GM12878 (cell line): ENCODE measurements around the gene TAGLN3. TPM values are rescaled to one million over a fixed set of nuclear protein-coding genes. Genes with fewer than 3 reads are reported as not detected.

Experiments used
- ATAC-seq: fragments of 200-7000 bp; cut with Tn5 transposase; 3 replicates; pipeline ENCODE4 v1.9.1; 2020; ENCODE audit warnings: mild to moderate bottlenecking, moderate library complexity
- BruUV-seq: library from RNA; stranded (reverse); fragments of 400-500 nt; replicated peaks from 2 replicates; lab custom pipeline; 2021; lab: Mats Ljungman, UMichigan
- CTCF ChIA-PET: fragments of 300-600 bp; sonication (Branson Sonifier 250); formaldehyde crosslinking; extraction: SDS; loops from one replicate; lab custom pipeline; 2021; ENCODE audit warnings: inconsistent platforms; lab: Yijun Ruan, JAX
- POLR2A ChIA-PET: fragments of 350-600 bp; formaldehyde crosslinking; extraction: SDS; loops from one replicate; lab custom pipeline; 2021; ENCODE audit warnings: inconsistent platforms; lab: Charles Lee
- RAD21 ChIA-PET: fragments of 300-600 bp; sonication (Branson Sonifier 250); formaldehyde crosslinking; loops from one replicate; lab custom pipeline; 2023; ENCODE audit warnings: antibody characterized with exemption; ENCODE audit not compliant: unreplicated experiment; lab: Charles Lee
- SMC1A ChIA-PET: fragments of 300-600 bp; sonication (Branson Sonifier 250); formaldehyde crosslinking; loops from one replicate; lab custom pipeline; 2023; ENCODE audit not compliant: unreplicated experiment, uncharacterized antibody; lab: Charles Lee
- DNase-seq: peaks from one replicate; pipeline ENCODE4 v3.0.0-alpha.2; 2011; ENCODE audit warnings: low read depth, low spot score
- FAIRE-seq: peaks from 3 replicates; lab custom pipeline; 2011; peaks lifted over from hg19 to GRCh38; lab: Jason Lieb, UNC
- H2AFZ ChIP-seq: 2 replicates; pipeline ENCODE4 v1.6.0; 2011; ENCODE audit warnings: low read depth, low read length, control low read depth; ENCODE audit not compliant: control insufficient read depth
- H3K27ac ChIP-seq: 2 replicates; pipeline ENCODE4 v1.5.1; 2011; ENCODE audit warnings: control low read depth; ENCODE audit not compliant: control insufficient read depth, insufficient read depth
- H3K27me3 ChIP-seq, 2 experiments: replicated peaks in 1 of 2; 2 replicates each; pipeline versions ENCODE4 v1.6.0 to v1.6.1; 2011; ENCODE audit warnings: low read length in 1 of 2; ENCODE audit not compliant: control insufficient read depth in 2 of 2, insufficient read depth in 2 of 2
- H3K36me3 ChIP-seq, 2 experiments: 2 replicates each; pipeline ENCODE4 v1.5.1; 2011; ENCODE audit warnings: low read length in 1 of 2; ENCODE audit not compliant: control insufficient read depth in 2 of 2, insufficient read depth in 2 of 2
- H3K4me1 ChIP-seq: 2 replicates; pipeline ENCODE4 v1.6.1; 2011; ENCODE audit warnings: mild to moderate bottlenecking, low read length, moderate library complexity, mixed read lengths; ENCODE audit not compliant: control insufficient read depth, insufficient read depth
- H3K4me2 ChIP-seq: 2 replicates; pipeline ENCODE4 v1.6.0; 2011; ENCODE audit warnings: control low read depth; ENCODE audit not compliant: control insufficient read depth, insufficient read depth
- H3K4me3 ChIP-seq: fragments of 200-600 bp; sonication (generic); 2 replicates; pipeline ENCODE4 v1.5.1; 2016
- H3K79me2 ChIP-seq: 2 replicates; pipeline ENCODE4 v1.6.0; 2011; ENCODE audit warnings: low read length; ENCODE audit not compliant: control insufficient read depth, insufficient read depth
- H3K9ac ChIP-seq: 2 replicates; pipeline ENCODE4 v1.8.0; 2011; ENCODE audit warnings: low read length, control low read depth, mixed read lengths; ENCODE audit not compliant: control insufficient read depth, insufficient read depth
- H3K9me3 ChIP-seq: replicated peaks from 3 replicates; pipeline ENCODE4 v1.5.1; 2011; ENCODE audit warnings: mild to moderate bottlenecking, low read length; ENCODE audit not compliant: control insufficient read depth, insufficient read depth
- H4K20me1 ChIP-seq: 2 replicates; pipeline ENCODE4 v1.6.0; 2011; ENCODE audit not compliant: control insufficient read depth, insufficient read depth
- MLLT1 ChIP-seq: fragments of 450-650 bp; IDR thresholded peaks from 2 replicates; pipeline ENCODE4 v1.6.1; 2016; ENCODE audit warnings: mild to moderate bottlenecking
- PKNOX1 ChIP-seq: fragments of 450-650 bp; IDR thresholded peaks from 2 replicates; pipeline ENCODE4 v1.6.1; 2016; ENCODE audit warnings: mild to moderate bottlenecking
- REST ChIP-seq: IDR thresholded peaks from 2 replicates; pipeline ENCODE4 v1.6.1; 2012; ENCODE audit warnings: mild to moderate bottlenecking, low read depth, low read length
- SPI1 ChIP-seq: IDR thresholded peaks from 2 replicates; pipeline ENCODE4 v1.6.1; 2011; ENCODE audit warnings: low read depth, mild to moderate bottlenecking, low read length, moderate library complexity, borderline replicate concordance; ENCODE audit not compliant: insufficient read depth
- STAT1 ChIP-seq: fragments of 450-650 bp; conservative IDR thresholded peaks from 2 replicates; pipeline ENCODE4 v1.6.1; 2014; ENCODE audit warnings: antibody characterized with exemption, mild to moderate bottlenecking
- ZNF384 ChIP-seq: IDR thresholded peaks from 2 replicates; pipeline ENCODE4 v1.6.1; 2012; ENCODE audit warnings: low read depth, mild to moderate bottlenecking, low read length, improper control_type of control experiment, borderline replicate concordance
- WGBS: methylation state at CpG from one replicate; pipeline ENCODE4 v1.1.6; 2016; ENCODE audit warnings: low lambda C conversion rate; ENCODE audit not compliant: insufficient replicate concordance, insufficient coverage; ENCODE audit errors: missing lambda C conversion rate; 5-methylcytosine and 5-hydroxymethylcytosine counted together
- in situ Hi-C: fragments of 300-500 bp; cut with MboI; formaldehyde crosslinking; loops from 9 replicates; pipeline ENCODE4 v1.14.3; 2018; ENCODE audit warnings: mixed read lengths
- intact Hi-C: fragments of 100-400 bp; cut with micrococcal nuclease; formaldehyde crosslinking; loops from one replicate; pipeline ENCODE4 v1.14.2; 2022; ENCODE audit not compliant: unreplicated experiment
- polyA plus RNA-seq, 11 experiments: library from polyadenylated mRNA; depleted of rRNA in 4 of 11; unstranded in 6 of 11; stranded (reverse) in 5 of 11; fragments of >200 nt; fragmentation: Nextera tagmentation in 4 of 11; fragmentation: Illumina TruSeq in 1 of 11; extraction: Ambion mirVana in 4 of 11; extraction: Trizol in 1 of 11; gene quantifications; 1 replicate in 1 of 11; 2 replicates in 10 of 11; pipeline versions ENCODE4 v1.2.1 to v1.2.3, GENCODE V29; 2011 to 2016; ENCODE audit warnings: inconsistent platforms in 2 of 11, missing spikeins in 2 of 11, low read depth in 1 of 11
- total RNA-seq, 4 experiments: library from RNA; depleted of rRNA in 3 of 4; stranded (reverse); fragments of >200 nt in 3 of 4; fragmentation: Illumina TruSeq in 1 of 4; extraction: Trizol in 1 of 4; gene quantifications; 2 replicates each; pipeline versions ENCODE4 v1.2.1 to v1.2.3, GENCODE V29; 2013 to 2021

The TAGLN3 gene
- total and polyA plus RNA-seq, 10 of the 15 experiments (the other 5 are each of a cell fraction or from before 2014, with no cell fraction given), result 0.06 to 0.53 (median 0.12) TPM; not detected in 3

- in situ Hi-C loops (no loop called here), intact Hi-C loops (no loop called here)
- Histone ChIP-seq H3K27me3 (no peaks in the 10 kb centered on the region), H2AFZ (no peak overlapping the region), H3K79me2 (peaks cover 27% of the 10 kb centered on the region), H3K27ac (no peak overlapping the region), H3K4me2 (peak overlapping the region; percentile 72), H3K4me3 (peak overlapping the region; percentile 44; the same call in 1 of the 2 replicates), H4K20me1 (no peaks in the 10 kb centered on the region), H3K9me3 (no peaks in the 10 kb centered on the region), H3K9ac (no peak overlapping the region), H3K36me3 (peaks cover 0 to 5% of the 10 kb centered on the region in 2 experiments; a peak in 1 of 4 replicates), H3K4me1 (peaks cover 5% of the 10 kb centered on the region)
- ChIA-PET RAD21 (interaction anchor here (0.6 to 2.8 kb wide), 6 partner anchors 9 to 1015 kb away, joined by 4 to 26 read pairs (median 9); no protein-coding TSS in a partner anchor), POLR2A (interaction anchor here (0.6 to 1.9 kb wide), 2 partner anchors 14 to 21 kb away, joined by 3 to 6 read pairs; no protein-coding TSS in a partner anchor), SMC1A (interaction anchor here (1.3 to 5.4 kb wide), 4 partner anchors 9 to 265 kb away, joined by 3 to 44 read pairs (median 14); no protein-coding TSS in a partner anchor), CTCF (interaction anchor here (0.7 to 7.1 kb wide), 12 partner anchors 9 to 308 kb away, joined by 3 to 80 read pairs (median 5); no protein-coding TSS in a partner anchor)
- FAIRE-seq, result no peak
- 97% methylated on average over 10 of the region's 10 CpGs for WGBS
- peak; percentile 33; the same call in 1 of the 2 replicates for TF ChIP-seq SPI1
- TF ChIP-seq STAT1, result no peak
- no peak for TF ChIP-seq REST
- TF ChIP-seq PKNOX1, result peak; percentile 63; the same call in 1 of the 2 replicates
- TF ChIP-seq MLLT1, result peak; percentile 49; the same call in 1 of the 2 replicates
- TF ChIP-seq ZNF384, result 0 out of 2 replicates have a peak, but pooled peaks have one; percentile 37
- no peak for ATAC-seq
- DNase-seq, result no peak
- no TSS peak for BruUV-seq
Observed at GRCh38 chr3:111980716-111981456, 17.8 kb upstream of the TAGLN3 start.
